ENCODE measurements around the gene ZBTB16.

Gene ZBTB16

GRCh38 chr11:114282488-114282887, 223.0 kb downstream of the ZBTB16 start:
- no peak for DNase-seq (ENCODE audit: low read depth)

GRCh38 chr11:114283422-114283821, 223.9 kb downstream of the ZBTB16 start:
- no peak for DNase-seq (ENCODE audit: low read depth)

GRCh38 chr11:114284021-114284420, 224.5 kb downstream of the ZBTB16 start:
- no peak for DNase-seq (ENCODE audit: low read depth)

- DNase-seq (ENCODE audit: low read depth): no peak
These were observed 225.4 kb downstream of the ZBTB16 start for GRCh38 chr11:114284914-114285313.

GRCh38 chr11:114285599-114285998, 226.1 kb downstream of the ZBTB16 start:
- DNase-seq (ENCODE audit: low read depth): no peak

GRCh38 chr11:114286229-114286628, 226.7 kb downstream of the ZBTB16 start:
- DNase-seq (ENCODE audit: low read depth): no peak

GRCh38 chr11:114287154-114287553, 227.6 kb downstream of the ZBTB16 start:
- no peak for DNase-seq (ENCODE audit: low read depth)

- DNase-seq (ENCODE audit: low read depth): no peak
These were observed 228.6 kb downstream of the ZBTB16 start for GRCh38 chr11:114288136-114288535.

- no peak for DNase-seq (ENCODE audit: low read depth)
These were observed 230.3 kb downstream of the ZBTB16 start for GRCh38 chr11:114289779-114290178.

- no peak for DNase-seq (ENCODE audit: low read depth)
These were observed 231.2 kb downstream of the ZBTB16 start for GRCh38 chr11:114290503-114291235.

- no peak for DNase-seq (ENCODE audit: low read depth)
These were observed 231.9 kb downstream of the ZBTB16 start for GRCh38 chr11:114291381-114291780.

GRCh38 chr11:114291842-114292680, 232.6 kb downstream of the ZBTB16 start:
- no peak for DNase-seq (ENCODE audit: low read depth)

GRCh38 chr11:114293201-114293711, 233.7 kb downstream of the ZBTB16 start:
- no peak for DNase-seq (ENCODE audit: low read depth)

GRCh38 chr11:114295676-114296604, 236.4 kb downstream of the ZBTB16 start, which contains the start of gene NNMT:
Gene NNMT, plus strand, starts transcription at chr11:114296399. Its CDS starts 158 bp downstream, at chr11:114296557.
- DNase-seq (ENCODE audit: low read depth): no peak

GRCh38 chr11:114296605-114297372, 237.3 kb downstream of the ZBTB16 start:
- DNase-seq (ENCODE audit: low read depth): no peak

GRCh38 chr11:114297806-114298709, 238.5 kb downstream of the ZBTB16 start:
- no peak for DNase-seq (ENCODE audit: low read depth)

- no peak for DNase-seq (ENCODE audit: low read depth)
These were observed 239.2 kb downstream of the ZBTB16 start for GRCh38 chr11:114298710-114299109.

All from activated gamma-delta T cell treated with anti-CD3 and anti-CD28 coated beads, Interleukin-2, amount 50 U/mL, for 16 hours (primary cell).